ENCODE results near the gene RASA2.

RASA2 gene

DNA sequence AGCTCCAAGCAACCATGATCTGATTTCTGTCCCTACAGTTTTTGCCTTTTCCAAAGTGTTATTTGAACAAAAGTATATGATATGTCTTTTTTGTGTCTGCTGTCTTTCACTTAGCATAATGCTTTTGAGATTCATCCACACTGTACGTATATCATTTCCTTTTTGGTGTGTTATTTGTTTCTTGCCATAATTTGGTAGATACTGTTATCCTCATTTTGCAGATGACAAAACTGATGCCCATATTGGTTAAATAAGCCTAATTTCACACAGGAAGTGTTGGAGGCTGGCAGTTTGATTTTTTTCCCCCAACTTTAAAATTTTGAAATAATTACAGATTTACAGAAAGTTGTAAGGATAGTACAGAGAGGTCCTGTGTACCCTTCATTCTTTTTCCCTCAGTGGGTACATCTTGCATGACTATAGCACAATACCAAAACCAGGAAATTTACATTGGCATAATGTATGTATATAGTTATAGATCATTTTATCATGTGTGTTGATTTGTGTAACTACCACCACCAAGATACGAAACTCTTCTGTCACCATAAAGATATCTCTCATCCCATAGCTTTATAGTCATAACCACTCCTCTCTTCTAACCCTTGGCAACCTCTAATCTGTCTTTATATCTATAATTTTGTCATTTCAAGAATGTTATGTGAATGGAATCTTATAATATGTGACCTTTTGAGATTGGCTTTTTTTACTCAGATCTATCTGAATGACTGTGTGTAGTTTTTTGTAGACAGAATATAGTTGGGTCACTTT, 55.6 kb downstream of the RASA2 start:
- DNase-seq (ENCODE audit: low spot score), result no peak
- TF ChIP-seq, protein P1, sequence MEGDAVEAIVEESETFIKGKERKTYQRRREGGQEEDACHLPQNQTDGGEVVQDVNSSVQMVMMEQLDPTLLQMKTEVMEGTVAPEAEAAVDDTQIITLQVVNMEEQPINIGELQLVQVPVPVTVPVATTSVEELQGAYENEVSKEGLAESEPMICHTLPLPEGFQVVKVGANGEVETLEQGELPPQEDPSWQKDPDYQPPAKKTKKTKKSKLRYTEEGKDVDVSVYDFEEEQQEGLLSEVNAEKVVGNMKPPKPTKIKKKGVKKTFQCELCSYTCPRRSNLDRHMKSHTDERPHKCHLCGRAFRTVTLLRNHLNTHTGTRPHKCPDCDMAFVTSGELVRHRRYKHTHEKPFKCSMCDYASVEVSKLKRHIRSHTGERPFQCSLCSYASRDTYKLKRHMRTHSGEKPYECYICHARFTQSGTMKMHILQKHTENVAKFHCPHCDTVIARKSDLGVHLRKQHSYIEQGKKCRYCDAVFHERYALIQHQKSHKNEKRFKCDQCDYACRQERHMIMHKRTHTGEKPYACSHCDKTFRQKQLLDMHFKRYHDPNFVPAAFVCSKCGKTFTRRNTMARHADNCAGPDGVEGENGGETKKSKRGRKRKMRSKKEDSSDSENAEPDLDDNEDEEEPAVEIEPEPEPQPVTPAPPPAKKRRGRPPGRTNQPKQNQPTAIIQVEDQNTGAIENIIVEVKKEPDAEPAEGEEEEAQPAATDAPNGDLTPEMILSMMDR (conservative IDR thresholded peaks at IDR 0.05; ENCODE audit: low read depth), result no peak
- POLR2A ChIA-PET (ENCODE audit: low non-redundant PET), result no interaction called here
- no peak overlapping the region for H3K27ac ChIP-seq
- CTCF ChIA-PET, result no interaction called here

DNA sequence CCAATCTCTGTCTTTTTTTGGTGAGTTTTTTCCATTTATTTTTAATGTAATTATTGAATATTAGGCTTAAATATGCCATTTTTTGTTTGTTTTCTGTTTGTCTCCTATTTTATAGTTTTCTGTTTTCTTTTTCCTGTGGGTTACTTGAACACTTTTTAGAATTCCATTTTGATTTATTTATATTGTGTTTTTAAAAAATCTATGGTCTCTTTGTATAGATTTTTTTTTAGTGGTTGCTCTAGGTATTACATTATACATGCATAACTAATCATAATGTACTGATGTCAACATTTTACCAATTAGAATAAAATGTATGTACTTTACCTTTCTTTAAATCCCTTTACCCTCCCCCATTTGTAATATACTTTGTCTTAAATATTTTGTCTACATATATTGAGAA, 56.2 kb downstream of the RASA2 start:
- ChIA-PET POLR2A (ENCODE audit: low non-redundant PET) (no interaction called here), CTCF (no interaction called here)
- no peak overlapping the region for H3K27ac ChIP-seq
- TF ChIP-seq, protein P1 (conservative IDR thresholded peaks at IDR 0.05; ENCODE audit: low read depth), result no peak; the same call in 1 of the 2 replicates
- no peak for DNase-seq (ENCODE audit: low spot score)

DNA sequence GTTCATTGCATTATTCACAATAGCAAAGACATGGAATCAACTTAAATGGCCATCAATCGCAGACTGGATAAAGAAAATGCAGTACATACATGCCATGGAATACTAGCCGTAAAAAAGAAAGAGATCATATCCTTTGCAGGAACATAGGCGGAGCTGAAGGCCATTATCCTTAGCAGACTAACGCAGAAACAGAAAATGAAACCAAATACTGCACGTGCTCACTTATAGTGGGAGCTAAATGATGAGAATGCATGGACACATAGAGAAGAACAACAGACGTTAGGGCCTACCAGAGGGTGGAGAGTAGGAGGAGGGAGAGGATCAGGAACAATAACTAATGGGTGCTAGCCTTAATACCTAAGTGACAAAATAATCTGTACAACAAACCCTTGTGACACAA, 57.9 kb downstream of the RASA2 start:
- H3K27ac ChIP-seq, result no peak overlapping the region
- ChIA-PET POLR2A (ENCODE audit: low non-redundant PET) (no interaction called here), CTCF (interaction anchor here (0.6 to 0.7 kb wide), 2 partner anchors 158 to 1003 kb away, joined by 3 read pairs; no protein-coding TSS in a partner anchor)
- TF ChIP-seq, protein P1 (conservative IDR thresholded peaks at IDR 0.05; ENCODE audit: low read depth), result no peak
- no peak for DNase-seq (ENCODE audit: low spot score)

DNA sequence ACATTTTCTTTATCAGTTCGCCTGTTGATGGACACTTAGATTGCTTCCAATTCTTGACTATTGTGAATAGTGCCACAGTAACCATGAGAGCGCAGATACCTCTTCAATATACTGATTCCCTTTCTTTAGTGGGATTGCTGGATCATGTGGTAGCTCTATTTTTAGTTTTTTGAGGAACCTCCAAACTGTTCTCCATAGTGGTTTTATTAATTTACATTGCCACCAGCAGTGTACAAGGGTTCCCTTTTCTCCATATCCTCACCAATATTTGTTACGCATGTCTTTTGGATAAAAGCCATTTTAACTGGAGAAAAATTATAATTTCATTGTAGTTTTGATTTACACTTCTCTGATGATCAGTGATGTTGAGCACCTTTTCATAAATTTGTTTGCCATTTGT, 59.3 kb downstream of the RASA2 start:
- CTCF ChIA-PET, result interaction anchor here (0.6 kb wide), 1 partner anchor 119 kb away, joined by 3 read pairs; no protein-coding TSS in a partner anchor
- POLR2A ChIA-PET (ENCODE audit: low non-redundant PET), result no interaction called here
- no peak overlapping the region for H3K27ac ChIP-seq
- TF ChIP-seq, protein P1 (conservative IDR thresholded peaks at IDR 0.05; ENCODE audit: low read depth), result no peak
- no peak for DNase-seq (ENCODE audit: low spot score)

DNA sequence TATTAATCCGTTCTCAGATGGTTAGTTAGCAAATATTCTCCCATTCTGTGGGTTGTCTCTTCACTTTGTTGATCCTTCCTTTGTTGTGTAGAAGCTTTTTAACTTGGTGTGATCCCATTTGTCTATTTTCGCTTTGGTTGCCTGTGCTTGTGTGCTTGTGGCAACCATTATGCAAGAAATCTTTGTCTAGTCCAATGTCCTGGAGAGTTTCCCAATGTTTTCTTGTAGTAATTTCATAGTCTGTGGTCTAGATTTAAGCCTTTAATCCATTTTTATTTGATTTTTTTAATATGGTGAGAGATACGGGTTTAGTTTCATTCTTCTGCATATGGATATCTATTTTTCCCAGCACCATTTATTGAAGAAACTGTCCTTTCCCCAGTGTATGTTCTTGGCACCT, 59.8 kb downstream of the RASA2 start:
- ChIA-PET POLR2A (ENCODE audit: low non-redundant PET) (no interaction called here), CTCF (no interaction called here)
- TF ChIP-seq, protein P1 (conservative IDR thresholded peaks at IDR 0.05; ENCODE audit: low read depth), result no peak
- no peak overlapping the region for H3K27ac ChIP-seq
- DNase-seq (ENCODE audit: low spot score), result no peak

DNA sequence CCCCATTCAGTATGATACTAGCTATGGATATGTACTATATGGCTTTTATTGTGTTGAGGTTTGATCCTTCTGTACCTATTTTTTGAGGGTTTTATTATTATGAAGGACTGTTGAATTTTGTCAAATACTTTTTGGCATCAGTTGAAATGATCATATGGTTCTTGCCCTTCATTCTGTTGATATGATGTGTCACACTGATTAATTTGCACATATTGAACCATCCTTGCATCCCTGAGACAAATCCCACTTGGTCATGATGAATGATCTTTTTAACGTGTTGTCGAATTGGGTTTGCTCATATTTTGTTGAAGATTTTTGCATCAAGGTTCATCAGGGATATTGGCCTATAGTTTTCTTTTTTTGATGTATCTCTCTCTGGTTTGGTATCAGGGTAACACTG, 61.0 kb downstream of the RASA2 start:
- H3K27ac ChIP-seq, result no peak overlapping the region
- ChIA-PET POLR2A (ENCODE audit: low non-redundant PET) (no interaction called here), CTCF (no interaction called here)
- no peak for DNase-seq (ENCODE audit: low spot score)
- TF ChIP-seq, protein P1 (conservative IDR thresholded peaks at IDR 0.05; ENCODE audit: low read depth), result no peak
